Activated T-cell treated with anti-CD3 and anti-CD28 coated beads, Interleukin-2, amount 50 U/mL, for 24 hours (primary cell): ENCODE measurements around the gene GPRIN2.
A peak's percentile ranks its signal among the peaks of the same experiment; 100 is the strongest.

Source experiments
- DNase-seq: peaks from one replicate; pipeline ENCODE4 v3.0.0-alpha.2; 2020
- H3K27ac Mint-ChIP-seq: 2 replicates; pipeline ENCODE4 v1.8.0; 2020; ENCODE audit warnings: mild to moderate bottlenecking, mixed read lengths
- H3K27me3 Mint-ChIP-seq: 2 replicates; pipeline ENCODE4 v1.8.0; 2020; ENCODE audit warnings: mixed read lengths
- H3K36me3 Mint-ChIP-seq: 2 replicates; pipeline ENCODE4 v1.8.0; 2020; ENCODE audit warnings: low read depth, mixed read lengths
- H3K4me1 Mint-ChIP-seq: 2 replicates; pipeline ENCODE4 v1.8.0; 2020; ENCODE audit warnings: low read depth, mixed read lengths
- H3K4me3 Mint-ChIP-seq: 2 replicates; pipeline ENCODE4 v1.8.0; 2020; ENCODE audit warnings: mild to moderate bottlenecking, moderate library complexity, mixed read lengths
- H3K9me3 Mint-ChIP-seq: 2 replicates; pipeline ENCODE4 v1.8.0; 2020; ENCODE audit warnings: mixed read lengths

The GPRIN2 gene

DNA sequence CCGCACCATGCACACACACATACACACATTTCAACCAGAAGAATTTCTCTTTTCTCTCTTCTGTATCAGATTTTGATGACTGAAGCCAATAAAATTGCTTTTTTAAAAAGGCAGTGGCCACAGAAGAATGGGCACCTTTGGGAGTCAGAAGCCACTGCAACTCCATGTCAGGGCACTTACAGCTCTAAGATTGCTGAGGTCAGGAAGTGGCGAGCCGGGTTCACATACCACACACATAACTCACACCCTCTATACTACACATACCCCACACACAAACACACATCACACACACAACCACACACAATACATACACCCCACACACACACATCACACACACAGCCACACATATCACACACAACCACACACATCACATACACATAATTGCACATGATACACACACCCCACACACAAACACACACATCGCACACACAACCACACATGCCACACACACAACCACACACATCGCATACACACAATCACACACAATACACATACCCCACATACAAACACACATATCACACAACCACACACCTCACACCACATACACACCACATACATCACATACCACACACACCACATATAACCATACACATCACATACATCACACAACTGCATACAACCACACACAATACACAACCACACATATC is 31.2 kb downstream of the GPRIN2 start:
- Mint-ChIP-seq H3K27me3 (no peaks in the 10 kb centered on the region), H3K36me3 (no peaks in the 10 kb centered on the region), H3K4me1 (no peaks in the 10 kb centered on the region), H3K9me3 (no peaks in the 10 kb centered on the region), H3K4me3 (no peak overlapping the region), H3K27ac (no peak overlapping the region)
- DNase-seq, result peak; percentile 22

DNA sequence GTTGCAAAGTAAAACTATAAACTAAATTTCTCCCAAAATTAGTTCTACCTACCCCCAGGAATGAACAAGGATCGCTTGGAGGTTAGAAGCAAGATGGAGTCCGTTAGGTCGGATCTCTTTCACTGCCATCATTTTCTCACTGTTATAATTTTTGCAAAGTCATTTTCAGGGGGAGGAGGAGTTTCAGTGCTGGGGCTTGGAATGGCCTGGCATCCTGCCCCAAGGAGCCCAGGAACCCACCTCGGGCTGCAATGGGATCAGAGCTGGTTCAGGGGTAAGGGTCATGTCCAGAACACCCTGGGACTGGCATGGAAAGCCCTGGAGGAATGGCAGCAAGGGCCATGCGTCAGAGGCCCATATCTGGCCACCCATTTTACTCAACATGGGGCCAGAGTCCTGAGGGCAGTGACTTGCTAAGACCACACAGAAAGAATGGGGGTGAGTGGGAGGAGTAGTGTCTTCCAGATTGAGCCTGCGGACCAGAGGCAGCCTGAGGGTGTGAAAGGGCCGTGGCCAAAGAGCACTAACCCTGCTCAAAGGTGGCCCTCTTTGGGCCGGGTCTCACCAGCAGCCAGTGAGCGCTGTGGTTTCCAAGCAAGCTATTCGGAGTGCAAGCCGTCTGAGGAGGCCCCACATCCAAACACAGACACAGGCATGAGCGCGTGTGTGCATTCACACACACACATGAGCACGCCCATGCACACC is 31.8 kb downstream of the GPRIN2 start:
- Mint-ChIP-seq H3K36me3 (no peaks in the 10 kb centered on the region), H3K27me3 (no peaks in the 10 kb centered on the region), H3K4me3 (no peak overlapping the region), H3K4me1 (no peaks in the 10 kb centered on the region), H3K9me3 (no peaks in the 10 kb centered on the region), H3K27ac (no peak overlapping the region)
- DNase-seq, result peak; percentile 29

DNA sequence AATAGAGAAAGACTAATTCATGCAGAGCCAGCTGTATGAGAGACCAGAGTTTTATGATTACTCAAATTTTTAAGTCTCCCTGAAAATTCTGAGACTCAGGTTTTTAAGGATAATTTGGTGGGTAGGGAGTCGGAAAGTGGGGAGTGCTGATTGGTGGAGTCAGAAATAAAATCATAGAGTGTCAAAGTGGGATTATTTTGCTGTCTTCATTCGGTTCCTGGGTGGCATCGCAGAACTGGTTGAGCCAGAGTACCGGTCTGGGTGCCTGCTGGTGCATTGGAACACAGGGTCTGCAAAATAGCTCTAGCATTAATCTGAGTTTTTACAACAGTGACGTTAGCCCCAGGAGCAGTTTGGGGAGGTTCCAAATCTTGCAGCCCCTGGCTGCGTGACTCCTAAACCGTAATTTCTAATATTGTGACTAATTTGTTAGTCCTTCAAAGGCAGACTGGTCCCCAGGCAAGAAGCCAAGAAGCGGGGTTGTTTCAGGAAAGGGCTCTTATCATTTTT is 32.4 kb downstream of the GPRIN2 start:
- Mint-ChIP-seq H3K9me3 (no peaks in the 10 kb centered on the region), H3K4me1 (no peaks in the 10 kb centered on the region), H3K36me3 (no peaks in the 10 kb centered on the region), H3K4me3 (no peak overlapping the region), H3K27ac (no peak overlapping the region), H3K27me3 (no peaks in the 10 kb centered on the region)
- DNase-seq, result peak; percentile 22

DNA sequence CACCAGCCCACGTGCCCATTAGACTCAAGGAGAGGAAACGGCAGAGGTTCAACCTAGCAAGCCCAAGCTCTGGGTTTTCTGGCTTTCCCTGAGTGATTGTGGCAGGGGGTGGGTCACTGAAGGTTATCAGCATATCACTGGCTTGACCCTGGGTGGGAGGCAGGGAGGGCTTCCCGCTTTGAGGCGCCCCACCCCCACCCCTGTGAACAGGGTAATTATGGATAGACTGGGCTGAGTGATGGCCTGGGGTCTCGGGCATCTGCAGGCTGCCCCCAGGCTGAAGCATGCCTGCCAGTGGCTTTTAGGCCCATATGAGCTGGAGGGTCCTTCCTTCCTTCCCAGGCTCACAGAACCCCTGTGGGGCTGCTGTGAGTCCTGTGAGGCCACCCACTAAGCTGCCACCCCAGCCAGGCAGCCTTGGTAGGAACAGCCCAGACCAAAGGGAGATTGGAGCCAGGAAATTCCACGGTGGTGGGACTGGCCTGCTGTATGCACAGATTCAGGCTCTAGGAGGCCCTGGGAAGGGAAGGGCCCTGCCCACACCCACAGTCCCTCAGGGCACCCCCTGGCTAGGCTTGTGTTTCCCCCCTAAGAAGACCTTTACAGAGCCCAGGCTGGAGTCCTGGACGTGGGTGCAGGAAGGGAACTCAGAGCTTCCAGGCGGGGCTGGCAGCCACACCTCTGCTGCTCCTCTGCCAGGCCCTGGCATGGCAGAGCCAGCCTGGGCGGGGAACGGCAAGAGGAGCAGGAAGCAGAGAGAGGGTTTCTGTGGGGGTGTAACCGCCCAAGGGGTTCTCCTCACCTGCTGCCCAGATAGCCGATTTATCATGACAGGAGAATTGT is 33.1 kb downstream of the GPRIN2 start:
- Mint-ChIP-seq H3K27ac (no peak overlapping the region), H3K4me3 (no peak overlapping the region), H3K27me3 (no peaks in the 10 kb centered on the region), H3K4me1 (no peaks in the 10 kb centered on the region), H3K9me3 (no peaks in the 10 kb centered on the region), H3K36me3 (no peaks in the 10 kb centered on the region)
- peak; percentile 25 for DNase-seq

DNA sequence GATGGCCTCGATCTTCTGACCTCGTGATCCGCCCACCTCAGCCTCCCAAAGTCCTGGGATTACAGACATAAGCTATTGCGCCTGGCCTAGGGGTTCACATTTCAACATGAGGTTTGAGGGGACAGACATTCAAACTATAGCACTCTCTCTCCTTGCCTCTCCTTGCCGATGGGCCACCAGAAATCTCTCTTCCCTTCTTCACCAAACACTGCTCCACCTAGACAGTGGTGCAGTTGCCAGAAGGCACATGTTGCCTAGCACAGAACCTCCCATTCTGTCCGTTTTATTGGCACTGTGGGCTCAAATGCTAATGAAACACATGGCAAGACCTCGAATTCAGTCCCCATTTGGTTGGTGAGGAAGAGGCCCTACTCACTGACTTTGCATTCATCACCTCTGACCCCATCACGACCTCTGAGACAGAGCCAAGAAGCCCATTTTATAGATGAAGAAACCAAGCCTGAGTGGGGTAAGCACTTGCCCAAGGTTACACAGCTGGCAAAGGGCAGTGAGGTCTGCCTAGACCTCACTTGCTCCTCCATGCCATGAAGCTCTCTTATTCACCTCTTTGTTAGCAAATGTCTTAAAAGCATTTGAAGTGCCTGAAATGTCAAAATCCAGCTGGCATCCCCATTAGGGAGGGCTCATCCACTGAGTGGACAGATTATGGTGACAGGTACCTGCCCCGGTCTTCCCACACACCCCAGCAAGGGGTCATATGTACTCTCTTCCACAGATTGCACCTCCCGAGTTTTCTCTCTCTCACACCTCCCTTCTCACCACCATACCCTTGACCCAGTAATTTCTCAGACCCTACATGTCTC is 34.0 kb downstream of the GPRIN2 start:
- H3K27ac Mint-ChIP-seq, result no peak overlapping the region
- no peak overlapping the region for H3K4me3 Mint-ChIP-seq
- peak; percentile 14 for DNase-seq
- H3K27me3 Mint-ChIP-seq, result no peaks in the 10 kb centered on the region
- H3K36me3 Mint-ChIP-seq, result no peaks in the 10 kb centered on the region
- no peaks in the 10 kb centered on the region for H3K9me3 Mint-ChIP-seq
- no peaks in the 10 kb centered on the region for H3K4me1 Mint-ChIP-seq

DNA sequence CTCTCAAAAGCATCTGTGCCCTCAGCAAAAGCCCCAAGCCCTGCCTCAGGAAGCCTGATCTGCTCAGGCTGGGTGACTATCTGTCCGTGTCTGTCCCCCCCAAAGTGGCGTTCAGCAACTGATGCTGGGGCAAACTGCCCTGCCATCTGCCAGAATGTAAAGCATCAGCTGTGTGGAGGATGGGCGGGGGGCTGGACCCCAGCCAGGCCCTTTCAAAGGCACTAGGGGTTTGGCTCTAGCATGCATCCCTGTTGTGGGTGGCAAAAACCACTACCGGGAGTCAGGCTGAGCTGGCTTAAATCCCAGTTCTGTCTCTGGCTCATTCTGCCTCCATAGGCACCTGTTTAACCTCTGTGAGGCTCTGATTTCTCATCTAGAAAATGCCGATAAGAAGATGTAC is 35.5 kb downstream of the GPRIN2 start:
- Mint-ChIP-seq H3K9me3 (no peaks in the 10 kb centered on the region), H3K27me3 (no peaks in the 10 kb centered on the region), H3K36me3 (no peaks in the 10 kb centered on the region), H3K27ac (no peak overlapping the region), H3K4me3 (no peak overlapping the region), H3K4me1 (no peaks in the 10 kb centered on the region)
- peak; percentile 24 for DNase-seq

DNA sequence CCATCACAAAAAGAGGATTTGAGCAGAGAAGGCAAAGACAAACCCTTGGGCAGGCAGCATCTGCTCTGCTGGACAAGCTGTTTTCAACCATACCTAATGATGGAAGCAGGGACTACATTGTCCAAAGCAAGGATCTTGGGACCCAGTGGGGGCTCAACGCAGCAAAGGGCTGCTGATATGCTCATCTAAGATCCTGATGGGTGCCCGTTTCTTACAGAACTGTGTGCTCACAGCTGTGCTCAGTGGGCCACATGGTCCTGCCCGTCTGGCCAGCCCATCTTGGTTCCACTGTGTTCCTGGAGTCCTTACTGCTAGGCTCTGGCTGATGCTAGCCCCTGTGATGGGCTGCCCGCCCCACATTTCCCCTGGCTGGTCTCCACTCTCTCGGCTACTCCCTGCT is 36.1 kb downstream of the GPRIN2 start:
- Mint-ChIP-seq H3K27me3 (no peaks in the 10 kb centered on the region), H3K4me3 (no peak overlapping the region), H3K36me3 (no peaks in the 10 kb centered on the region), H3K27ac (no peak overlapping the region), H3K9me3 (no peaks in the 10 kb centered on the region), H3K4me1 (no peaks in the 10 kb centered on the region)
- peak; percentile 25 for DNase-seq

DNA sequence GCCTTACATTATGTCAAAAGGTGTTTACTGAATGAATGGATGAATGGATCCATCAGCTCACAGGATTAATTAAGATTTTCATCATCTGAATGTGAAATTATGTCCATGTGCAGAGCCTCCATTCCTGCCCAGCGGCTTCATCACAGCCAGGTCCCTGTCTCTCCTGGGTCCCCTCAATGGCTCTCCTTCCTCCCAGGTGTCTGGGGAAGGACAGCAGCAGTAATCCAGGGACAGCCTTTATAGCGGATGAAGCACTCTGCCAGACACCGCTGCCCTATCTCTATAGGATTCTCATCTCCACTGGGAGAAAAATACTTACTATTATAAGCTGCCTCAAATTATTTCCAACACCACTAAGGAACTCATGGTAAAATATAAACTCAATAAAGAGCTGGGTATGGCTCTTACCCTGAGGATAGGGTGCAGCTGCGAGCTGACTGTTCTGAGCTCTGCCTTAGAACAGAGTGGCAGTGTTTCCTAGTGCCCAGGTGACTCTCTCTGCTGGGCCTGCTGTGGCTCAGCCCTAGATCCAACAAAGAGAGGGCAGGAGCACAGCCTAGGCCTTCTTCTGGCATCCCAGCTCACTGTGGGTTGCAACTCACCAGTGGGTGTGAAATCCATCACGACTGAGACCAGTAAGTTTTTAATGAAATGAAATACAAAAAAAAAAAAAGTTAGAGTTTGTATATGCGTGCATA is 38.3 kb downstream of the GPRIN2 start:
- Mint-ChIP-seq H3K36me3 (no peaks in the 10 kb centered on the region), H3K4me3 (no peak overlapping the region), H3K9me3 (no peaks in the 10 kb centered on the region), H3K4me1 (no peaks in the 10 kb centered on the region), H3K27ac (no peak overlapping the region), H3K27me3 (no peaks in the 10 kb centered on the region)
- DNase-seq, result no peak

DNA sequence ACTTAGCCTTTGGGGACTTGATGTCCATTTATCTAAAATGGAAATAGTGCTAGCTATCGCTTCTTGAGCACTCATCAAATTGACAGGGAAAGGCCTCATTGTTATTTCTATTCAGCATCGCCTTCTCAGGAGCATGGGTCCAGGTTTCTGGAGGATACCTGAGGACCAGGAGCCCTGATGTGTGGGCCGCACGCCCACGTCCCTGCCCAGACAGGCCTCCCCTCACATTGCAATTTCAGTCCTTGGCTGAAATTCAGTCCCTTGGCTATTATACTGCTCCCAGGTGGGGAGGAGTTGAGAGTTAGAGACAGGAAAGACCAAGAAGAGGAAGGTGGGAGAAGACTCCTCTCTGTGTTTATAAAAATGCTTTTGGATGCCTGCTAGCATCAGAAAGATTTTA is 38.9 kb downstream of the GPRIN2 start:
- H3K27ac Mint-ChIP-seq, result no peak overlapping the region
- no peaks in the 10 kb centered on the region for H3K9me3 Mint-ChIP-seq
- no peak overlapping the region for H3K4me3 Mint-ChIP-seq
- DNase-seq, result no peak
- no peaks in the 10 kb centered on the region for H3K4me1 Mint-ChIP-seq
- H3K27me3 Mint-ChIP-seq, result no peaks in the 10 kb centered on the region
- H3K36me3 Mint-ChIP-seq, result no peaks in the 10 kb centered on the region

DNA sequence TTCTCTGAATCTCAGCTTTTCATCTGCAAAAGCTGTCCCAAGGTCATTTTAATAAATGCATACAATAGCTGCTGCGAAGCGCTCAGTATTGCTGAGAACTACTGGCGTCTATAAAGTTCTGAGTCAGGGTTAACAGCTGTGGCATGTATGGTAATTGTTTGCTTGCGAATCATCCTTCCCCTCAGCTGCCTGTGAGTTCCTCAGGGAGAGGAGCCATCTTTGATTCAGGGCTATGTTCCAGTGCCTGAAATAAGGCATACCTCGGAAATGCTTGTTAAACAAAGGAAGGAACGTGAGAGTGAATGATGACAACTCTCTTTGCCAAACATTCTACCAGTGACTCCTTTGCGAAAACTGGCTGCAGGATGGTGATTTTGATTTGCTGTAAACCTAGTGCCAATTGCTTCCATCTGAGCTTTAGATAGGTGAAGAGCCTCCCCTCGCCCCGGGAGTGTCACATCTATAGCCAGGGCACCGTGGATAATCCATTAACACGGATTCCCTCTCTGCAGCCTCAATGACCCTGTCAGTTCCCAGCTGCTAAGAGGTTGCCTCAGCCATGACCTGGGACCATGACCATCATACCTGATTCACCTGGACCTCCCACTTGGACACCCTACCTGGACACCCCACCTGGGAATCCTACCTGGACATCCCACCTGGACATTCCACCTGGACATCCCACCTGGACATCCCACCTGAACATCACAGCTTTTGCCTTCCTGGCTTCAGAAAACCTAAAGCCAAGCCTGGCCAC is 39.6 kb downstream of the GPRIN2 start:
- Mint-ChIP-seq H3K27ac (no peak overlapping the region), H3K27me3 (no peaks in the 10 kb centered on the region), H3K36me3 (no peaks in the 10 kb centered on the region), H3K4me1 (no peaks in the 10 kb centered on the region), H3K9me3 (no peaks in the 10 kb centered on the region), H3K4me3 (no peak overlapping the region)
- no peak for DNase-seq

DNA sequence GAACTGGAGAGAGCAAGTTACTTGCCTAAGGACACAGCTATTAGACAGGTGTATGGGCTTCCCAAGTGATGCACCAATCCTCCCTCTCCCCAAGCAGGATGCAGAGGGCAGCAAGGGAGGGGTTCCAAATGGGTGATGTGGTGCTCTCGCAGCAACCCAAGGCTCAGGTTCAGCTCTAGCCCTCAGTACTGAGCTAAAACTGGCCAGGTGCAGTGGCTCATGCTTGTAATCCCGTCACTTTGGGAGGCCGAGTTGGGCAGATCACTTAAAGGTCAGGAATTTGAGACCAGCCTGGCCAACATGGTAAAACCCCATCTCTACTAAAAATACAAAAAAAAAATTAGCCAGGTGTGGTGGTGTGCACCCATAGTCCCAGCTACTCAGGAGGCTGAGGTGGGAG is 40.7 kb downstream of the GPRIN2 start:
- Mint-ChIP-seq H3K4me1 (no peaks in the 10 kb centered on the region), H3K27me3 (no peaks in the 10 kb centered on the region), H3K4me3 (no peak overlapping the region), H3K9me3 (no peaks in the 10 kb centered on the region), H3K27ac (no peak overlapping the region), H3K36me3 (no peaks in the 10 kb centered on the region)
- DNase-seq, result no peak

DNA sequence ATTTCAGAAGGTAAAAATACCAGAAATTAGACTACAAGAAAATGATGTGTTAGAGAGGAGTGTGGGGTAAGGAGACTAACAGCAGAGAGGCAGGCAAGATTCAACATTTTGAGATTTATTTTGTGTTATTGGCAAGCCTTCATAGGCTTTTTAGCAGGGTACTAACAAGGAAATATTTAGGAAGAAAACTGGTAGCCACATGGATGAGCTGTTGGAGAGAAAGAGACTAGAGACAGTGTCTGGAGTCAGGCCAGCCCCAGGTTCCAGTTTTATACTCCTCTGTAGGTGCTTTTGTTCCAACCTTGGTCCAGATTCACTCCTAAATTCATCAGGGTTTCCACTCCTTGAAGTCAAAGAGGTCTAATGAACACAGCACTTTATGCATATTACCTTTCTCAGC is 41.1 kb downstream of the GPRIN2 start:
- Mint-ChIP-seq H3K4me3 (no peak overlapping the region), H3K4me1 (no peaks in the 10 kb centered on the region), H3K27ac (no peak overlapping the region), H3K9me3 (no peaks in the 10 kb centered on the region), H3K27me3 (no peaks in the 10 kb centered on the region), H3K36me3 (no peaks in the 10 kb centered on the region)
- no peak for DNase-seq

DNA sequence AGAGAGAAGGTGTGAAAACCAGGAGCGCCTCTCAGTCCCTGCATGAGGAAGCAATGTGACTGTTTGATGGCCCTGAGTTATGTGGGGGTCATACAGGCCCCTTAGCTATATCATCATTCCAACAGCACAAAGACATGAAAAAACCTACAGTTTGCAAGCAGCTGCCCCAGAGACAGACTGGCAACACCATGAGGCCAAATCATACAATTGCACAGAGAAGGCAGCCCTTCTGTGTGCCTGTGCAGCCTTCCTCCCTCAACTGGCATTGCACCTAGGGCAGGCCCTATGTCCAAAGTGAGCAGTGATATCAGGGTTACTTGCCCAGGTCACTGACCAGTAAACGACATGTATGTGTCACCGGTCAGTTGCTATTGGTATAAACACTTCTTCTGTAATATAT is 41.6 kb downstream of the GPRIN2 start:
- no peak overlapping the region for H3K4me3 Mint-ChIP-seq
- H3K4me1 Mint-ChIP-seq, result no peaks in the 10 kb centered on the region
- H3K9me3 Mint-ChIP-seq, result no peaks in the 10 kb centered on the region
- no peaks in the 10 kb centered on the region for H3K27me3 Mint-ChIP-seq
- no peak for DNase-seq
- no peak overlapping the region for H3K27ac Mint-ChIP-seq
- no peaks in the 10 kb centered on the region for H3K36me3 Mint-ChIP-seq
